NCI-H1436 treated with DMSO at 0.1 percent for 48 hours (cell line): Measurements from ENCODE around the gene GRIK4.

ENCODE experiments used
- DNase-seq: peaks from one replicate; lab custom pipeline; 2025; lab: John Stamatoyannopoulos, UW

The GRIK4 gene

DNA sequence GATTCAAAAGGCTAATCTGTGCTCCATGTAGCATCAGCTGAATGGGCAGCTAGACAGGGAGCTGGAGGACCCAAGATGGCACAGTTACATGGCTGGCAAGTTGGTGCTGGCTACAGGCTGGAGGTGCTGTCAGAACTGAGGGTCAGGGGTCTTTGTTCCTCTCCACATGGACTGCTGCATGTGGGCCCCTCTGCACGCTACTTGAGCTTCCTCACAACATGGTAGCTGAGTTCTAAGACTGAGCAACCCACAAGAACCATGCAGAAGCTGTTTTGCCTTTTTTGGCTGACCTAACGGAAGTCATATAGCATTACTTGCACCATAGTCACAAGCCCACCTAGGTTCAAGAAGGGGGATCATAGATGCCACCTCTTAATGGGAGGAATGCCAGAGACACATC, 196.1 kb downstream of the GRIK4 start:
- no peak for DNase-seq

DNA sequence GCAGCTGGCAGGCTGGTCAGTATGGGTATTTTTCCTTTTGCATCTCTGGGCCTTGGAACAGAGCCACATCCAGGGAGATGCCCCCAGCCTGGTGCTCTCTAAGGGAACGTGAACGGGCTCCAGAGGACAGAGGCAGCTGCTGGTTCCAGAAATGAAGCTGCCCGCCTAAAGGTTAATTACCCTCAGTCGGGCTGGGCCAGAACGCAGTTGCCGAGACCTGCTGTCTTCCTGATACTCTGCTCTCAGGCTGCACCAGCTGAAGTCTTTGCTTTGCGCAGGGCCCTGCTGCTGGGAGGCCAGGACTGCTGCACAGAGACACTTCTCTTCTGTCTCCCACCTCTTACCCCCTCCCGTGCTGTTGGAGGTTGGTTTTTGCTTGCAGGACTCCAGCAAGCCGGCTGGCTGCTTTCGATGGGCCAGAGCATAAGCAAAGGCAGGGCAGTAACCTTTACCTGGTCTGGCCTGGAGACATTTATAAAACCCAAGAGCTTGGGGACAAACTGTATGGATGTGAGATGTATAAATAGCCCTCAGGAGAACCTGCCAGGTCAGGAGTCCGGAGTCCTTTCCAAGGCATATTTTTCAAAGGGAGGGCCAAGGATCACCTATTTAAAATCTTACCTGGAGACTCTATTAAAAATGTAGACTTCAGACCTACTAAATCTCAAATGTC, 197.1 kb downstream of the GRIK4 start:
- DNase-seq = no peak

DNA sequence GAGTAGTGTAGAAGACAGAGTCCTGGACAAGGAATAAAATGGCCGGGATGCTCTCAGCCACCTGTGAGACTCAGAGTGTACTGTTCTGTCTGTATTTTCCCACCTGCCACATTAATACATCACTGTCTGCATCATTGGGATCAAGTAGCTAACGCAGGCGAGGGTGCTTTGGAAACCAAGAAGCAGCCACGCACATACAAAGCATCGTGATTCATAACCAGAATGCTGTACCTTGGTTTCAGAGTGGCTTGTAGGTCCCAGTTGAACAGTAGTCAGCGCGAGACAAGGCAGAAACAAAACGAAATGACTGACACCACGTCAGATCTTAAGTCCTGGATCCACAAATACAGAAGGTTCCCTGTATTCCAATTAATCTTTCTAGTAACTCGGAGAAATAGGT, 198.3 kb downstream of the GRIK4 start:
- no peak for DNase-seq

DNA sequence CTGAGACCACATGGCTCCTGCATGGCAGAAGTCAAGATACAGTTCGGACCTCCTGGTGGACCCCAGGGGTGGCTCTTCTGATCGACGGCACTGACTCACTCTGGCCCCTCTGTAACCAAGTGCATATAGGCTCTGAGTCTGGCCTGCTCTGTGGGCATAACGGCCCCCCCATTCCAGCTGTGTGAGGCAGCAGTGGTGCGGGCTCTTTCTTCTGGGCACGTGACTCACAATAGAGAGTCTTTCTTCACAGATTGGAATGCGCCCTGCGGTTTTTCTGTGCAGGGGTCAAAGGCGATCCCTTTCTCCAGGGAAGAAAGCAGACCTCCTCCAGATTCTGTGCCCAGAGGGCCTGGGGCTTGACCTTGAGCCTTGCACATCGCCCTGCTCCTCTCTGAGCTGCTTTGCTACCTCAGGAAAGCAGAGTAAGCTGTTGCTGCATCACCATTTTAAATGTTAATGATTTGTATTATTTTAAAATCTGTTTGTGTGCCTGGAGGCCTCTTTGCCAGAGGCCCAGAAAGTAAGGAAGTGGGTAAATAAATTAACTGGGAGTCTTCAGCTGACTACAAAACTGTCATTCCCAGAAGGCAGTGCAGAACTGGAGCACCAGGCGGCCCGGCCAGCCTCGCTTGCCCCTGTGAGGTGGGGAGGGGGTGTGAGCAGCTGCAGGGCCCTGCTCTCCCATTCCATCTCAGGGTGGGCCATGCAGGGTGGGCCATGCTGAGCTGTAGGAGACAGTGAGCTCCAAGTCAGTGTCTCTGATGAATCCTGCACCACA, 199.0 kb downstream of the GRIK4 start:
- DNase-seq = no peak

DNA sequence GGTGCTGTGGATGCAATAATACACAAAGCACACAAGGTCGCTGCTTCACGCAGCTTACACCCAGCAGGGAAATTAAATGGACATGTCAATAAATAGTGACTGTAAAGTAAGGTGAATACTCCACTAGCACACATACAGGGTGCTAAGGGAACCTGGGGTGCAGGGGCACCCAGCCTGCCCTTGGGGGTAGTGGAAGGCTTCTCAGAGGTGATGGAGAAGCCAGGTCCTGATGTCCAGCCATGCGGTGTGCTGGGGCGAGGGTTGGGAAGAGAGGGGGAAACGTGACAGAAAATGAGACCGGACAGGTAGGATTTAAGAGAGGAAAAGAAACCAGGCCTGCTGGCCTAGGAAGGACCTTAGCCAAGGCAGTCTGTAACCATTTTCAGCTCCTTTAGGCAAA, 200.5 kb downstream of the GRIK4 start:
- DNase-seq = no peak

DNA sequence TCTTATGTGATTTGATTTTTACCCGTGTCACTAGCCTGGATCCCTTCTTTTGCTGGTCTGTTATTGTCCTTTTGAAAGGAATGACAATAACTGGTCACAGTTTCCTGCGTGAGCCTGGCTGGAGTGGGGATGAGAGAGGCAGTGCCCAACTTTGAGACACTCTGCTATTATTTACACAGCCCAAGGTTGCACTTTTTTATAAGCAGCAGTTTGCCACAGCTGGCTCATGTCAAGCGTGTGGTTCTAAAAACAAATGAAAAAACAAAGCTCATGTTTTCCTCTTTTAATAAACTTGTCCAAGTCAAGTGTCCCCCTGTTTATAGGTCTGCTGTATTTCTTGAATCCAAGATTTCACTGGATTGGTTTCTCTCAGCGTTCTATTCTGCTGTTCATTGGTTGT, 201.3 kb downstream of the GRIK4 start:
- no peak for DNase-seq

DNA sequence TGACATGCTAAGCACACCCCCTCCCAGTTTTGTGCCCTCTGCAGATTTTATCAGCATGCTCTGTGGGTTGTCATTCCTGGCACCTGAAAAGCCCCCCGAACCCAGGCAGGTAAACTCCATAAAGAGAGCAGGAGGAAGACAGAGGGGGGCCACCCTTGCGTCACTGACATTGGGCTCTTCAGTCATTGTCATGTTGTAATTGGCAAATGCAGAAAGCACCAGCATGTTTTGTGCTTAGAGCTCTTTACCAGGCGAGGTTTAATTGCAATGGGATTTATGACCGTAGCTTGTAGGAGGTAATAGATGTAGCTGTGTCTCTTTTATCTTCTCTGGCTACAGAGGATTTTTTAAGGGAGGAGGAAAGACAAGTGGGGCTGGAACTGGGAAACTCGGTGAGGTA, 201.7 kb downstream of the GRIK4 start:
- no peak for DNase-seq

DNA sequence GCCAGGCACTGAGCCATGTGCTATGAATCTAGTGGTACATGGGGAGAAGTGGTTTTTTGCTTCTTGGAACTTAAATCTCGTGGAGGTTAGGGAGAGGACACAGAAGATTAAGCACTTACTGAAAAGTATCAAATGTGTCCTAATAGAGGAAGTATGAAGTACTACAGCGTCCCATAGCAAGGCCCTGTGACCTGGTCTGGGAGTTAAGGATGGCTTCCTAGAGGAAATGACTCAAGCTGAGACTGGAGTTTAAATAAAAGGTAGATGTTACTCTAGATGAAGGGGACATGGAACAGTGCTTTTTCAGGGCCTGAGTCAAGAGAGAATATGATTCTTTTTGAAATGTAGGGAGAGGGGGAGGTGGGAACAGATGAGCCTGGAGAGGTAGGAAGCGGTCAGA, 202.9 kb downstream of the GRIK4 start:
- no peak for DNase-seq

DNA sequence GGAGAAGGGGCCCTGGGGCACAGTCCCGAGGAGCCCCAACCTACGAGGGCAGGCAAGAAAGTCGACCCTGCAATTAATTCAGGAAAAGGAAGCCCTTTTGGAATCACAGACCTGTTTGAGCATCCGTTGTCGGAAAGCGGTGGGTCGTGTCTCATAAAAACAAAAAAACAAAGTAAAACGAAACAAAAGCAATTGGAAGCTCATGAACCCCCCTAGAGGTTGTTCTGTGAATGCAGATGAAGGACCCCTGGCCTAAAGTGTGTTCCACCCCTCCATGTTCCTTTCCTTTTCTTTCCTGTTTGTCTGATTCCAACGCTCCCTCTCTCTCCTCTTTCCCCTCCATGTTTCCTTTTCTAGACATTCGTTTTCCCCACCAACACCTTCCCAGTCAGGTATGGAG, 203.7 kb downstream of the GRIK4 start:
- no peak for DNase-seq

DNA sequence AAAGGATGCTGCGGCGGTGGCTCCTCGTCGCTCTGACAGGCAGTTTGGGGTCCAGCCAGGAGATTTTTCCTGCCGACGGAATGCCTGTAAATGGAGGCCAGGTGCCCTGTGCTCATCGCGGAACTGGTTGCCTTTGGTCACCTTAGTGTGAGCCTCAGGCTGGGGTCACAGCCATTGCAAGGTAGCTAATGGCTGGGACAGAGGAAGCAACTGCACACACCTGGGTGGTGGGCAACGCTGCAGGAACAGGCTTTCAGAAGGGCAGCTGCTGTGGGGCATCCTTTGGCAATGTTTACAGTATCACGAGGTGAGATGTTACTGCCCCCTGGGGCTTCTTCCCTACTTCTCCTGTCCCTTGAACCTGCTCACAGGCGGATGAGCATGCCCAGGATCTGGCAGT, 205.5 kb downstream of the GRIK4 start:
- no peak for DNase-seq

DNA sequence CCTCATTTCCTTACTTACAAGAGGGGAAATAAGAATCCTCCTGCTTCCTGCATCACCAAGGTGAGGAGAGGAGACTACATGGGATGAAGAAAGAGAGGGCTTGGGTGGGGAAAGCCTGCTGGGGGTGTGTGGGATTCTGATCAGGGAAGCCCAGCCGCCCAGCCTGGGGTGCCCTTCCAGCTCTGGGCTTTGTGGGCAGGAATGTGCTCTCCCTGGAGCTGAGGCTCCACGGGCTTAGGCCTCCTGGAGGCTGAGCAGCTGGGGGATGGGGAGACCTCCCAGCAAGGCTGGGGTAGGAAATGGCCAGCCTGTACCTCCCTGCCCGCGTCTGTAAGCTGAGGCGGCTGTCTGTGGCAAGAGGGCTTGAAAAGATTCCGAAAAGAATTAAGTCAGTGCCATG, 206.1 kb downstream of the GRIK4 start:
- no peak for DNase-seq

DNA sequence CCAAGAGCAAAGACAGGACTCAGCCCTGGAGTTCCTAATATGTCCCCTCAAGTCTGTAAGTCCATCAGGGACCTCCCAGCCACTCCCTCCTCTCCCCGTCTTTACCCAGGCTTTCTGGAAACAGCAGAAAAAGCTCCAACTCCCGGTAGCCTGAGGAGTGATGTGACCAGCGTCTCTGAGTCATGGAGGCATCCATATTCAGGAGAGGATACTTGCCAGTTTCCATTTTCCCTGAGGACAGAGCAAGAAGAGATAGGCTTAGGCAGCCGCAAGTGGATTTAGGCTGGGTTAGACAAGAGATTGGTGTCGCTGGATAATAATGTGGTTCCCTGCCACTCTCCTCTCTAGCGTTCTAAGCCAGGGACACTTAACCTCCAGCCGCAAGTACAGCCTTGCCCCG, 206.6 kb downstream of the GRIK4 start:
- DNase-seq = no peak

DNA sequence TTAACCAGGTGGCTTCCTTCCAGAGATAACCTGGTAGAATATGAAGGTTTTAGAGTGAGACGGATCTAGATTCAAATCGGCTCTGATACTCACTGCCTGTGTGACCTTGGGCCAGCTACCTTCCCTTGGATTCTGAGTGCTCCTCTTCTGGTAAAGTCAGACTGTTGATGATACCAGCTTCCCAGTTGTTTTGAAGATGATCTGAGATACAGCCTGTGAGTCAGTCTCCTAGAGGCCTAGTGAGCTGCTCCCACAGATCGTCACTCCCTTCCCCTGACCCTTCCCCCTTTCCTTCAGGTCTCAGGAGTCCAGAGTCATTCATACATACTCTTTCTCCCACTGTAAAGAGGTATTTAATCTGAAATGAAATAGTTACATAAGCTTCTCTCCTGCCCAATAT, 207.8 kb downstream of the GRIK4 start:
- no peak for DNase-seq

DNA sequence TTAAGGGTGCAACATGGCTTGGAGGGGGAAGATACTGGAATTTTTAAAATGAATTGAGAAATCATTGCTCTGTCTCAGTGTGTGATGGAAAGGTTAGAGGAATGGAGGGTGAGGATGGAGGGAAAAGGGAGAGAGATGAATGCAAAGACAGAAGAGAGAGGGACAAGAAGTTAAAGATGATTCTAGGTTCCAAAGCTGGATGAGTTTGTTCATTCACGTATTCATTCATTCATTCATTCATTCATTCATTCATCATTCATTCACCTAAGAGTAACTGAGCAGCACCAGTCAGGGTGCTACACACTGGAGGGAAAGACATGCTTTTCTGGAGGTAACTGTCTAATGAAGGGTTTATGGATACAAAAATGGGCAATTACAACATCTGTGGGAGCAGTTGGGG, 209.2 kb downstream of the GRIK4 start:
- no peak for DNase-seq

DNA sequence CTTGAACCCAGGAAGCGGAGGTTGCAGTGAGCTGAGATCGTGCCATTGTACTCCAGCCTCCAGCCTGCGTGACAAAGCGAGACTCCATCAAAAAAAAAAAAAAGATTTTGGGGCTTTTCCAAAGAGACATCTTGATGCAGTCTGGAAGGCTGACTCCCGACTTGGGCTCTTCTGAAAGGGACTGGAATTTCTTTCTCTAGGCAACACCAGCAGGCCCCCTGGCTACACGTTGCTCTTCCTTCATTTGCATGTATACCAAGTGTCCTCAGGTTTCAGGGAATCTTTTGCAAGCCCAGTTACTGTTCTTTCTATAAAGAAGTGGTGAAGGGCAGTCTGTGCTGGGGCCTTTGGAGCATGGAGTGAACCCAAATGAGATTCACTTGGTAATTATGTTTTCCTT, 211.0 kb downstream of the GRIK4 start:
- DNase-seq = no peak

DNA sequence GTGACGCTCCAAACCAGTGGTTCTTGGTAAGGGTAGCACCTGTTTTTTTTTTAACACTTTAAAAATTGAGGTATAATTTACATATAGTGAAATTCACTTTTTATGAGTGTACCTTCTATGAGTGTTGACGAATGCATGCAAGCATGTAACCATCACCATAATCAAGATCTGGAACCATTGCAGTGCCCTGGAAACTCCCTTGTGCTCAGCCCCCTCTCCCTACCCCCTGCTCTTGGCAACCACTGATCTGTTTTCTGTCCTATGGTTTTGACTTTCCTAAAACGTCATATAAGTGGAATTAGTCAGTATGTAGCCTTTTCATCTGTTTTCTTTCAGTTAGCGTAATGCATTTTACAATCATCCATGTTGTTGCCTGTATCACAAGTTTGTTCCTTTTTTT, 212.2 kb downstream of the GRIK4 start:
- DNase-seq = no peak

DNA sequence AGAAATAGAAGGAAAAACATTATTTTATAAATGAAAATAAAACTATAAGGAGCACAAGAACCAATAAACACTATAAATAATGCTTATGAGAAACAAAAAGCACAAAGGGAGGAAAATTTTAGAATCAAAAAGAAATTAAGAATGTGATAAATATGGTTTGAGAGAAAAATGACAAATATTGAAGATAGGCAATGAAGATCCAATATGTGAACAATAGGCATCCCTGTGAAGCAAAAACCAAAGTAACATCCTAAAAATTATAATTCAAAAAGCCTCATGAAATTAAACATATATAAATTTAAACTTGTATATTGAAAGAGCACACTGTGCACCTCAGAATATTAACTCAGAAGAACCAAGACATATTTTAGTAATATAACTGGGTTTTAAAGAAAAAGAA, 216.2 kb downstream of the GRIK4 start:
- DNase-seq = no peak

DNA sequence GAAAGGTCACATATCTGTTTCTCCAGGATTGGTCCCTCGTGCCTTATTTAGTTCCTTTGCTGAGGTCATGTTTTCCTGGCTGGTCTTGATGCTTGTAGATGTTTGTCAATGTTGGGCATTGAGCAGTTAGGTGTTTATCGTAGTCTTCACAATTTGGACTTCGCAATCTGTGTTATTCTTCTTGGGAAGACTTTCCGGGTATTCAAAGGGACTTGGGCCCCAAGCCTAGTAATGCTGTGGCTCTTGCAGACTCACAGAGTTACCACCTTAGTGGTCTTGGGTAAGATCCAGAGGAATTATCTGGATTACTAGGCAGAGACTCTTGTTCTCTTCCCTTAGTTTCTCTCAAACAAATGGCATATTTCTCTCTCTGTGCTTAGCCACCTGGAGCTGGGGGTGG, 223.5 kb downstream of the GRIK4 start:
- no peak for DNase-seq

DNA sequence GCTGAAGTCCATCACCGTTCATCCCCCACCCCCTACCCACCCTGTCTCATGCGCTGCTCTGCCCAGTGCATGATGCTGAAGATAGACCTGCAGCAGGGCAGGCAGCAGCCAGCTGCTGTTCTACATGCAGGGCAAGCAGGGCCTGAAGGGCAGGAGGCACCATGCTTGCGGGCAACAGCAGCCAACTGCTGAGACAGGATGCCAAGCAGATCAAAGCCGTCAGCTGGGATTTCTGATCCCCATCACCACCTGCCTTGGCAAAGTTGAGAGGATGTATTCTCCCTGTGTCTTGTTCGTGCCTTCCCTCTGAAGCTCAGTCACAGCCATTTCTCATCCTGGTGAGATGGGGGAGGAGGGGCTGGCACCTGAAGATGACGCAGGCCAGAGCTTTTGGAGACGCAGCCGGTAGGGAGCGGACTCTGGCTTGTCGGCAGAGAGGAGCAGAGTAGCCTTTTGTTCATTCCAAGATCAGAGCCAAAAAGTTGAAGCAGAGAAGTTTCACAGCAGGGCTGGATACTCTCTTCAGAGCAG, 227.0 kb downstream of the GRIK4 start:
- no peak for DNase-seq

DNA sequence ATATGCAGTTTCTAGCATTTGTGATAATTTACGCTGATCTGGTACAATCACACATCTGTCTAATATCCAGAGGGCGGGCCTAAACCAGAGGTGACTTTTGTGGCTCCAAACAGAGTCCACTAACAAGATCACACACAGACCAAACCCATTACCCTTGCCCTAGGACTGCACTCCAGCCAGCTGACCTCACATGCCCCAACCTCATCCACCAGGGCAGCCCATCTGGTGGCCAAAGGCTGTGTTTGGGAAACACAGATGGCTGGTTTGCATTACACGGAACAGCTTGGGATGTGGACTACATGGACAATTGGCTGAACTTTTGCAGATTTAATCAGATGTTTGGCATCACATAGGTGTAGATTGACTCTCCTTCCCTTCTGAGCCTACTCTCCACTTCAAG, 228.2 kb downstream of the GRIK4 start:
- DNase-seq = no peak

DNA sequence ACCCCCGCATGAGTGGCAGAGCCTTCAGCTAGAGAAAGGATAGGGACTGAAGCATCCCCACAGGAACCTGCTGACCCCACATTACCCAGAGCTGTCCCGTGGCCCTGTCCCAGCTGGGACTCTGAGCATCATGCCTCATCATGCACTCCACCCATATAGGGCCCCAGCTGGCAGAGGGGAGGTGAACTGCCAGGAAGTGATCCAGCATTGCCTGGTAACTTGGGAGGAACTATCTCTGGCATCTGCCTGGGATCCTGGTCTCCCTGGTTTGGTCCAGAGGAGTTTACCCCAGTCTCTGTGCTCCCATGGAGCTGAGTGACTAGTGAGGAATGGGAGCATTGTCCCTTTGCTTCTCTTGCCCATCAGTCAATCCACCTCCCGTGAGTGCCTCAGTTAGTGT, 228.8 kb downstream of the GRIK4 start:
- no peak for DNase-seq

DNA sequence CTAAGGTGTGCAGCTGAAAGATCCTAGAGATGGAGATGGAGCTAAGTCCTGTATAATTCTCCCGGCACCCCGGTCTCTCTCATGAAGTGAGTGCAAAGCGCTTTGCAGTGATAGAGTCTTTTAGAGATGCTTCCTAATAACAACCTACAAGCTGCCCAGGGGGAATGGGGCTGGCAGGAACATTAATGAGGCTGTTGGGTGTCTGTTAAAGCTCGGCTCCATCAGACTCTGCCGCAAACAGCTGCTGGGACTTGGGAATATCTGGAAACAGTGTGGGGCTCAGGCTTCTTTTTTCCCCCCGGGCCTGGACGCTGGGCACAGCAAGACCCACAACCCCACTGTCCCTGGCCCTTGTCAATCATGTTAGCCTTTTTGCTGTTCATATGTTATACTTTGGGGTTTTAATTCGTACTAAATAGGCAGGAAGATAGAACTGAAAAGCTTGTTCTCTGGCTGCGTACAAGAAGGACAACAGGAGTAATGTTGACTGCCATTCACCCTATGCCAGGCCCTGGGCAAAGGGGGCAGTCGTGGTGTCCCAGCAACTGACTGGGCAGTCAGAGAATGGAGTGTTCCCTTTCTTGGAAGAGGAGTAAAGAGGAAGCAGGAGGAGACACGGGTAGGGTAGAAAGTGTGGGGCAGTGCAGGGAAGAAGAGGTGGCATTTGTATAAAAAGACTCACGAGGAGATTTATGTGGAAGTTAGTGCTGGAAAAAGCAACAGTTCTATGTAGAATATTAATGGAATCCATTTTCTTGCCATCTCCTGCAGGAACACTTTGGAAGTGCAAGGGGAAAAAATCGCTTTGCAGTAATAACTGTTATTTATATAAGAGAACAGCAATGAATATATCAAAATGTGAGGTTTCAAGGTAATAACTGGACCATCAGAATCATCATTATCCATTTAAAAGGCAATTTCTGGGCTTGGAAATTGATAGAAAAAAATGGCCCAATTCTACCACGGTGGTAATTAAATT, 232.8 kb downstream of the GRIK4 start:
- DNase-seq = no peak

DNA sequence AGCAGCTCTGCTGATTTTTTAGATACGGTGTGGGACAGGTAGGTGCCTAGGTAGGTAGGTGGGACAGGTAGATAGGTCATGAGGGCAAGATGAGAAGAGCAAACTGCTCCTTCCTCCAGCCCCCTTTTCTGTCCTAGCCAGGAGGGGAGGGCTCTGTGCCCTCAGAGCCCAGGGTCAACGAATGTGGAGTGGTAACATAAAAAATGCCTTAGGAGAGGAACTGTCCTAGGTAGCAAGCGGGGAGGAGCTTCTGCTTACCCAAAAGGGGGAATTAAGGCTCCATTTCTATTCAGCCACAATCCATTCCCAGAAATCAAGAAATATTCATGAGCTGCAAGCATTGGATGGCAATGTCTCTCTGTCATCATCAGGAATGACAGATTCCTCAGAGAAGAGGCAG, 234.8 kb downstream of the GRIK4 start:
- no peak for DNase-seq
